ENCODE measurements around the gene SLCO2A1. TPM values are rescaled to one million over a fixed set of nuclear protein-coding genes. Genes with fewer than 3 reads are reported as not detected.

Gene SLCO2A1
- polyA plus RNA-seq, 10 donors = 0.88 to 6.6 (median 1.2) TPM

DNA sequence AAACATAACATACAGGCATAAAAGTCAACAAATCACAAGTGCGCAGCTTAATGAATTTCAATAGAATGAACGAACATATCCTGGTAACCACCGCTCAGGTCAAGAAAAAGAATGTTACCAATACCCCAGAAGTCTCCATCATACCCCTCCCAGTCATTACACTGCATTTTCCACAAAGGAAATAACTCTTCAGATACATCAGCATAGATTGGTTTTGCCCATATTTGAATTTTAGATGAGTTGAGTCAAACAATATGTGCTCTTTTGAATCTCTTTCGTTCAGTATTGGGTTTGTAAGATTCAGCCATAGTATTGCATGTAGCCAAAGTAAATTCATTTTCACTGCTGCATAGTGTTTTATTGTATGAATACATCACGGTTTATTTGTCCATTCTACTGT lies 127.9 kb downstream of the SLCO2A1 start:
- no peak for DNase-seq

DNA sequence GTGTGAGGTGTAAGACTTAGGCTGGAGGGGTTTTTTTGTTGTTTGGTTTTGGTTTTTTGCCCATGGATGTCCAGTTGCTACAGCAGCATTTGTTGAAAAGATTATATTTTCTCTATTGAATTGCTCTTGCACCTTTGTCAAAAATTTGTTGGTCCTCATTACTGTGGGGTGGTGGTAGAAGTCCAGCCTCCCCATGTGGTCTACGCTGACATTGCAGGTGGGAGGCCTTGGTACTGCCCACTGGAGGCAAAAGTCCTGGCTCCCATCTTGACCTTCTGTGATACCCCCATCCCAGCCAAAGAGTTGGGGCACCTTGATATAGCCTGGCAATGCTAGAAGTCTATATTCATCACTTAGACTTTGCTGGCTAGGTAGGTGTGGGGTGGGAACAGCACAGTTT lies 128.6 kb downstream of the SLCO2A1 start:
- no peak for DNase-seq

DNA sequence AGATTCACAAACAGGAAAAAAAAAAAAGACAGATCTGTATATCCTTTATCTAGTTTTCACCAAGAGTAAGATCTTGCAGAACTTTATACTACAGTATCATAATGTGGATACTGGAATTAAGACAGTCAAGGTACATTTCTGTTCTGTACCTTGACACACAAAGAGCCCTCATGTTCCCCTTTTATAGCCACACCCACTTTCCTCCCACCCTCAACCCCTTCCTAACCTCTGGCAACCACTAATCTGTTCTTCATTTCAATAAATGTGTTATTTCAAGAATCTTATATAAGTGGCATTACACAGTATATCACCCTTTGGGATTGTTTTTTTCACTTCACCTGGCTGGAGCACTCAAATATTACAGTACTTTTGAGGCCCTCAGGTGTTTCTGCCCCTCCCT lies 130.4 kb downstream of the SLCO2A1 start:
- no peak for DNase-seq

GRCh38 chr3:133897547-133897946 lies 132.2 kb downstream of the SLCO2A1 start:
- no peak for DNase-seq

- no peak for DNase-seq
These were observed 133.5 kb downstream of the SLCO2A1 start for GRCh38 chr3:133896002-133896761.

DNA sequence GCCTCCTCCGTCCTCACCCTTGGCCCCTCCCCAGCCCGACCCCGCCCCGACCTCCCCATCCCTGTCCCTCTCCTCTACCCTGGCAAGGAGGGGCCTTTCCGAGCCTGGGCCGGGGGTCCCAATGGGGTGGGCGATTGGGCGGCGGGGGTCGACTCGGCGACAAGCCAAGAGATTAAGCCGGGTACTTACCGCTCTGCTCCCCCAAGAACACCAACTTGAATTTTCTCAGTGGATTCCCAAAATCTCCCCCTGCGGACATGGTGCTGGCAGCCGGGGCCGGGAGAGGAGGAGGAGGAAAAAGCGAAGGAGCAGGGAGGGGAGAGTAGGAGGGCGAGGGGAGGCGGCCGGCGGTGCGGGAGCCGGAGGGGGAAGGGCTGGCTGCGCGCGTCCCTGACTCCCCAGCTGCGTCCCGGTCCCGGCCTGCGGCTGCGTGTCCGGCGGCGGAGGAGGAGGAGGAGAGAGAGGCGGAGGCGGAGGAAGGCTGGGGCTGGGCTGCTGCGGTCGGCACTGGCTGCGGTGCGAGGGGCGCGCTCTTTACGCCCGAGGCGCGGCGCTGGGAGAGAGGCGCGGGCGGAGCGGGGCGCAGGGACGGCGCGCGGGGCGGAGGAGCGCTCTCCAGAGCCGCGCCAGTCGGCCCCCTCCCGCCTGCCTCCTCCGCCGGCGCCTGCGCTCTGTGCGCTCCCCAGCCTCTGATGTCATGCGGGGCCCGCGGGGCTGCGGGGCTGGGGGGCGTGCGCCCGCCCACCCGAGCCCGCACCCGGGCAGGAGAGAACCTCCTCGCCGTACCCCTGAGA lies 134.3 kb downstream of the SLCO2A1 start, which contains the start of gene RAB6B:
Gene RAB6B (minus strand): TSS at position 675 of the 794 bp plus-strand sequence. CDS start 416 bp downstream, at position 259.
- DNase-seq = peak; percentile 33 to 88 (median 65)

- peak in 1 of 3 donors; percentile 26 for DNase-seq
These were observed 135.1 kb downstream of the SLCO2A1 start for GRCh38 chr3:133894353-133895207.

DNA sequence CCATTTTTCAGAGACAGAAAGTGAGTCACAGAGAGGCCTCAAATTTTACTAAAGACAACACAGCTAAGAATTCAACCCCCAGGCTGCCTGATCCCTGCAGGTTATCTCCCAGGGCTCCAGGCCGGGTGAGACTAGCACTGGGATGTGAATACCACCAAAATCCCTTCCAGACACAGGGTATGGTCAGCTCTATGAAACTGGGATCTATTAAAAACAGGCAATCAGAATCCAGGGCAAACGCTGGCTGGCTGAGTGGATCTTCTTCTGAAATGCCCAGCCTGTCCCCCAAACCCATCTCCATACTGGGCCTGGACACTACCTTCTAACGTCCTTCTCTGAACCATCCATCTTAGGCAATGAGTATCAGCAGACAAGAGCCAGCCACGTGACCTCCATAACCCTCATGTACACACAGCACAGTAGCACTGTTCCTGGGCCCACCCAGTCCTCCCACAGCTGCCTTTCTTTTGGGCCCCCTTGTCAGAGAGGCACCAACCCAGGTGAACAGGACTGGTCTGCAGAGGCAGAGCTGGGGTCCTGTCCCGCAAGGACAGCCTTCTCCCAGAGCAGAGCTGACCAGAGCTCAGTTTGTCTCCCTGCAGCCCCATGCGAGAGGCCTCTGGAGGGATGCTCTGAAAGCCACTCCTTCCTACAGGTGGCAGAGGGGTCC lies 135.9 kb downstream of the SLCO2A1 start:
- DNase-seq = no peak

- DNase-seq = no peak
These were observed 137.0 kb downstream of the SLCO2A1 start for GRCh38 chr3:133892541-133893231.

GRCh38 chr3:133891662-133892378 lies 137.9 kb downstream of the SLCO2A1 start:
- no peak for DNase-seq

- no peak for DNase-seq
These were observed 138.6 kb downstream of the SLCO2A1 start for GRCh38 chr3:133890972-133891644.

GRCh38 chr3:133890037-133890436 lies 139.7 kb downstream of the SLCO2A1 start:
- DNase-seq = no peak

DNA sequence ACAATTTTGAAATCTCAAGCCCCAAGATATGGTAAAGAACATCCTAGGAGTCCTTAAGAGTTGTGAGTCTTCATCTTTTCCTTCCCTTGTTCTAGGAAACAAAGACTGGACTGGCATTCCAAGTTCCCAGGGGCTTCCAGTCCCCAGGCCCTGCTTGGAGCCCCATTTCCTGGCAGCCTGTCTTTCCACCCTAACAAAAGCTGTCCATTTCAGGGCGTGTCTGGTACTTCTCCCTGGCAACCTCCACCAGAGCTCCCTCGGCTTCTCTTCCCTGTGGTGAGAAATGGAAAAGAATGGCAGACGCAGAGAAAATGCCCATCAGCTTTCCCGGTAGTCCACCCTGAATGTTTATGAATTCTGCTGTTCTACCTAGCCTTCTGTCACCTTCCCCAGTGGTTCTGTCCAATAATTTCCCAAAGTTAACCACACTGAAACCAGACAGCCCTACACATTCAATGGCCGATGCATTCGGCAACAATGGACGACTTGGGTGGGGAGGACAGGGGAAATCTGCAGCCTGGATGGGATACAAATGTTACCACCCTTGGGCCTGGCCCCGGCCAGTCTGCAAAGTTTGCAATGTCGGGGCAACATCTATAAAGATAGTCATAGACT lies 140.9 kb downstream of the SLCO2A1 start:
- DNase-seq = no peak

DNA sequence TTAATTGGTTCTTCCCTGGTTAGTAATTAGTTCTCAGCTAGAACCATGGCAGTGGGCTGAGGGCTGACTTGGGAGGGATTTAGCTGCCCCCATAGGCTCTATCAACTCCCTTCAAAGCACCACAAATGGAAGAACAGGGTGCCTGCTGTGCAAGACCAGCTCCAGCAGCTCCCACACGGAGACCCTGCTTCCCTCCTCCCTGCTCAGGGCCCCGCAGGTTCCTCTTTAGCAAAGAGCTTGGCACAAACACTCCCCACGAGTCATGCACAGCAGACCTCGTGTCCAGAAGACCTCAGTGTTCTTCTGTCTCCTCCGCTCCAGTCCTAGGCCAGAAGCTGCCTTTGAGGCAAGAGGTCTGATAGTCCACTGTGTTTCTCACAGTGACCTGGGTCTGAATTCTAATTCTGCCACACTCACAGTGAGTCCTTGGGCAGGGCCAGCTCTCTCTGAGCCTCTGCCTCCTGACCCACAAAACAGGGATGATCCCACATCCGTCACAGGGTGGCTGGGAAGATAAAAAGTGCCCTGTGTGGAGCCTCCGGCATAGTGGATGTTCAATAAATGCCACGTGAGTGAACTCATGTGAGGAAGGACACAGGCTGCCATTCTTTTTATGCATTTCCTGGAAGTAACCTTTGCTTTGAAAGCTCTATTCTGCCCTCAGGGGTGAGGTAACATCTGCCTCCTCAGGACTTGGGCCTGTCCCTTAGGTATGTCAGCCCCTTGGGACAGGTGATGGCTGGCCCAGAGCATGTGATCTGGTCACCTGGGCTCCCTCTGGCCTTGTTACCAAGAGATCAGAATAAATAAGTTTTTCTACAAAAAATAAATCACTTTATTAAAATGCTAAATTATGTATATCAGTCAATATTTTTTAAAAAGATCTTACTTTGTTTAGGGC lies 141.7 kb downstream of the SLCO2A1 start:
- no peak for DNase-seq

GRCh38 chr3:133887074-133887802 lies 142.5 kb downstream of the SLCO2A1 start:
- DNase-seq = no peak

- no peak for DNase-seq
These were observed 143.5 kb downstream of the SLCO2A1 start for GRCh38 chr3:133886031-133886722.

Measured in muscle of back (tissue), 11 donors.